Measurements from ENCODE around the gene SIRPB2.

The SIRPB2 gene

DNA sequence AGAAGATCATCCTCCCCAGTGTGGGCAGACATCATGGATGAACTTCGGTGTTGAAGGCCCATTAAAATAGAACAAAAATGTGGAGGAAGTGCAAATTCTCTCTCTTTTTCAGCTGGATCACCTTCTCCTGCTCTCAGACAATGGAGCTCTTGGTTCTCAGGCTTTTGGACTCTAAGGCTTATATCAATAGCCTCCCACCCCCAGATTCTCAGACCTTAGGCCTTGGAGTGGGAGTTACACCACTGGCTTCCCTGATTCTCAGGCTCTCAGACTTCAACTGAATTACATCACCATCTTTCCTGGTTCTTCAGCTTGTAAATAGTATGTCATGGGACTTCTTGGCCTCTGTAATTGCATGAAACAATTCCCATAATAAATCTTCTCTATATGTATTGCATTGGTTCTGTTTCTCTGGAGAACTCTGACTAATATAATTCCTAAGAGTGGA is 61.2 kb downstream of the SIRPB2 start:
- in situ Hi-C loops (cut with HindIII; ENCODE audit: low pct_ligation_motif_present, low sequenced_read_pairs) = loop anchor here (25.0 kb wide), 1 partner anchor 118 kb away; no protein-coding TSS in a partner anchor
- TF ChIP-seq, protein P1, sequence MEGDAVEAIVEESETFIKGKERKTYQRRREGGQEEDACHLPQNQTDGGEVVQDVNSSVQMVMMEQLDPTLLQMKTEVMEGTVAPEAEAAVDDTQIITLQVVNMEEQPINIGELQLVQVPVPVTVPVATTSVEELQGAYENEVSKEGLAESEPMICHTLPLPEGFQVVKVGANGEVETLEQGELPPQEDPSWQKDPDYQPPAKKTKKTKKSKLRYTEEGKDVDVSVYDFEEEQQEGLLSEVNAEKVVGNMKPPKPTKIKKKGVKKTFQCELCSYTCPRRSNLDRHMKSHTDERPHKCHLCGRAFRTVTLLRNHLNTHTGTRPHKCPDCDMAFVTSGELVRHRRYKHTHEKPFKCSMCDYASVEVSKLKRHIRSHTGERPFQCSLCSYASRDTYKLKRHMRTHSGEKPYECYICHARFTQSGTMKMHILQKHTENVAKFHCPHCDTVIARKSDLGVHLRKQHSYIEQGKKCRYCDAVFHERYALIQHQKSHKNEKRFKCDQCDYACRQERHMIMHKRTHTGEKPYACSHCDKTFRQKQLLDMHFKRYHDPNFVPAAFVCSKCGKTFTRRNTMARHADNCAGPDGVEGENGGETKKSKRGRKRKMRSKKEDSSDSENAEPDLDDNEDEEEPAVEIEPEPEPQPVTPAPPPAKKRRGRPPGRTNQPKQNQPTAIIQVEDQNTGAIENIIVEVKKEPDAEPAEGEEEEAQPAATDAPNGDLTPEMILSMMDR (IDR thresholded peaks at IDR 0.05; ENCODE audit: low read depth, low read length, missing control alignments) = no peak
- Histone ChIP-seq H3K4me3 (ENCODE audit: low read depth, low read length) (no peak overlapping the region), H3K27me3 (replicated peaks) (no peaks in the 10 kb centered on the region), H3K27ac (no peak overlapping the region), H3K36me3 (replicated peaks) (no peaks in the 10 kb centered on the region)
- DNase-seq = no peak

DNA sequence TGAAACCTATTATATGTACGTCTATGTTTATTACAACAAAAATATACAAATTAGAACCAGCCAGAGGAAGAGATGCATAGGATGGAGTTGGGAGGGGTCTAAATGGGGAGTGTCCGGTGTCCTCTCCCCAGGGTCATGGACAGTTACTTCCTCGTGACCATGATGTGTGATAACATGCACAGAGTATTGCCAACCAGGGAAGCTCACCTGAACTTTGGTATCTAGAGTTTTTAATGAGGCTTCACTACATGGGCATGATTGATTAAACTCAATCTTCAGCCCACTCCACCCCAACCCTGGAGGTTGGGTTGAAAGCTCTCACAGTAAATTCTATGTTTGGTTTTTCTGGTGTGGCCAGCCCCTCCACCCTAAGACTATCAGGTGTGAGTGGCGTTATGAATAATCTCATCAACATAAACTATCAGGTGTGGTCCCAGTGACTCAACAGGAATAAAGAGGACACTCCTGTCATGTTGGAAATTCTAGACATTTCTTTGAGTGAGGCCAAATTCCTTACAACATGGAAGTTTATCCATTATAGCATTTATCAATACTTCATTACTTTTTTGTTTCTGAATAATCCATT is 62.0 kb downstream of the SIRPB2 start:
- TF ChIP-seq, protein P1 (IDR thresholded peaks at IDR 0.05; ENCODE audit: low read depth, low read length, missing control alignments) = no peak
- H3K36me3 ChIP-seq (replicated peaks) = no peaks in the 10 kb centered on the region
- H3K27me3 ChIP-seq (replicated peaks) = no peaks in the 10 kb centered on the region
- in situ Hi-C loops (cut with HindIII; ENCODE audit: low pct_ligation_motif_present, low sequenced_read_pairs) = loop anchor here (25.0 kb wide), 1 partner anchor 117 kb away; no protein-coding TSS in a partner anchor
- no peak overlapping the region for H3K4me3 ChIP-seq (ENCODE audit: low read depth, low read length)
- H3K27ac ChIP-seq = no peak overlapping the region
- DNase-seq = no peak

DNA sequence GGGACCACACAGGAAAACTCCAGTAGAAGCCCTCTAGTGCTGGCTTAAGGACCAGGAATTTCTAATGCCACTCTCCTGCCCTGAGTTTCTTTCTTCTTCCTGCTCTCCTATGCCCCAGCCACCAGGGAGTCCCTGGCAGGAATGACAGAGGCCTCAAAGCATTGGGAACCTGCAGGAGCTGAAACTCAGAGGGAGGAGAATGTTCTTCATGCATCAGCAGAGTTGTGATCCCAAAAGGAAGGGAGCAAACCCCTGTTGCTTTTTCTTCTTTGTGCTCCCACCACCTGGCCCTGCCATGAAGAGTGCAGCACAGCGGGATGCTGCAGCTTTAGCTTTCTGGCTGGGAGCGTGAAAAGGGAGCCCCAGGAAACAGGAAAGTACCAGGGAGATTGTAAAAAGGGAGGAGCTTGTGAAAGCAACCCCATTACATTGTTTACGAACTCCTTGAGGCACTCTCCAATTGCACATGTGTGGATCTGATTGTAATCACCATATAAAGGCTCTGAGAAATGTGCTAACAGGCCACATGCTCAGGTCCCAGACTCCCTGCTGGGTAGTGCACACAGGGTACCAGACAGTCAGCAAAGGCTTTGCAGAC is 63.7 kb downstream of the SIRPB2 start:
- Histone ChIP-seq H3K27me3 (replicated peaks) (no peaks in the 10 kb centered on the region), H3K27ac (no peak overlapping the region), H3K36me3 (replicated peaks) (no peaks in the 10 kb centered on the region), H3K4me3 (ENCODE audit: low read depth, low read length) (no peak overlapping the region)
- DNase-seq = no peak
- TF ChIP-seq, protein P1 (IDR thresholded peaks at IDR 0.05; ENCODE audit: low read depth, low read length, missing control alignments) = peak; percentile 19
- in situ Hi-C loops (cut with HindIII; ENCODE audit: low pct_ligation_motif_present, low sequenced_read_pairs) = loop anchor here (25.0 kb wide), 1 partner anchor 115 kb away; no protein-coding TSS in a partner anchor

DNA sequence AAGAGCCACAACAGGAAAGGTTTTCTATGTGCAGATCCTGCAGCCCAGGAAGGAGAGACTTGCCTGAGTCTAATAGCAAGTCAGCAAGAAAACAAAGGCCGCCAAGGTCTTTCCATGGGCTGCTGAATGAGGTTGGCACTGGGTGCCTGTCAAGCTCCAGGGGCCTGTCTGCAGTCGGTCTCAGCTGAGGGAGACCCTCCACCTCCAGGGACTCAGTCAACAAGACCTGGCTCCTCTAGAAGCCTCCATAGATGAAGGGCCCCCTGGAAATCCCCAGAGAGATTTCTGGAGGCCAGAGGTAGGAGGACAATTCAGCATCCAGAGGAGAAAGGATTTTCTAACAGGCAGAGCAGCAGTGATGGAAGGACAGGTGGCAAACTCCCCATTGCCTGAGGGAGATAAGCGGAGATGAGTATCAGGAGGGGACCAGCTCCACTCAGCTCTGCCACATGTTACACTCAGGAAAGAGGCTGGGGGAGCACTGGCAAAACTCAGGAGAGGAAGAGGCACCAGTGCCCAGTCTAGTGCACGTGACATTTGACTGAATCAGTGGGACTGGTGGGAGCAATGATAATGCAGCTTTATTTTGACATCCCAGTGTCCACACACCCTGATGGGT is 64.9 kb downstream of the SIRPB2 start:
- in situ Hi-C loops (cut with HindIII; ENCODE audit: low pct_ligation_motif_present, low sequenced_read_pairs) = loop anchor here (25.0 kb wide), 1 partner anchor 114 kb away; no protein-coding TSS in a partner anchor
- no peak overlapping the region for H3K4me3 ChIP-seq (ENCODE audit: low read depth, low read length)
- no peaks in the 10 kb centered on the region for H3K27me3 ChIP-seq (replicated peaks)
- TF ChIP-seq, protein P1 (IDR thresholded peaks at IDR 0.05; ENCODE audit: low read depth, low read length, missing control alignments) = no peak
- DNase-seq = no peak
- no peak overlapping the region for H3K27ac ChIP-seq
- no peaks in the 10 kb centered on the region for H3K36me3 ChIP-seq (replicated peaks)
